AG08396 (cell line): ENCODE data around the gene CKS2.
A peak's percentile ranks its signal among the peaks of the same experiment; 100 is the strongest.
"Not testable (repeated sequence)": the region's sequence is repeated elsewhere in the genome, so short reads cannot be mapped to it uniquely, and the experiment has no call there.

Source experiments
- DNase-seq: peaks from one replicate; pipeline ENCODE4 v3.0.0; 2012; ENCODE audit warnings: low spot score, mixed read lengths

The CKS2 gene

DNA sequence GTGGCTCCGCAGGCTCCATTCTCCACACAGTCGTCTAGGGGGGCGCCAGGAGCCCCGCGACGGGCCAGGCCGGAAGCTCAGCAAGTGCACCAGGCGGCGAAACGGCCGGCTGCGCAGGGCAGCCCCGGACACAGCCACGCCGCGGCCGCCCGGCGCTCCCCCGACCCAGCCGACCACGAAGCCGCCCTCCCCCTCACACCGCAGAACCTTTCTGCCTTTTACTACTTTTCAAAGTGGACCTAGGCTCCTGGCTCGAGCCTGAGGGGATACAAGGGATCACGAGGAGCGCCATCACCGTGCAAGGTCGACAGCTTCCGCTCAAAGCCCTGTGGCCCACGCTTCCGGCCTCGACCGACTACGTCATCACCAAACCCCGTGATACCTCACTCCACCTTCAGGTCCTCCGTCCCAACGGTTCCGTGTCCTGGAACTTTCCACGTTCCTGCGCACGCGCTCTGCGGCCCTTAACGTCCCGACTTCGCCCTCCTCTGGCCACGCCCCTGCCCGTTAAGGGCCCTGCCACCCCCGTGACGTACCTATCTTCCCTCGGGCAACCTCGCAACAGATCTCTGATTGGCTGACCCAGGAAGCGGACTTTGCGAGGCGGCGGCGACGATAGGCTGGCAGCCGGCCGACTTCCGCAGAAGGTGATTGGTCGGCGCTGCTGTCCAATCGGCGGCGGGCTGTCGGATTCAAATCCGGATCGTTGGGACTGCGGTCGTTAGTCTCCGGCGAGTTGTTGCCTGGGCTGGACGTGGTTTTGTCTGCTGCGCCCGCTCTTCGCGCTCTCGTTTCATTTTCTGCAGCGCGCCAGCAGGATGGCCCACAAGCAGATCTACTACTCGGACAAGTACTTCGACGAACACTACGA is at the start of gene CKS2:
CKS2 (plus strand) TSS at position 721 of the 871 bp plus-strand sequence; CDS start at position 819, 98 bp downstream.
- DNase-seq: peak; percentile 99

GRCh38 chr9:89273528-89274279 is 37.3 kb upstream of the CKS2 start:
- DNase-seq: no peak

DNA sequence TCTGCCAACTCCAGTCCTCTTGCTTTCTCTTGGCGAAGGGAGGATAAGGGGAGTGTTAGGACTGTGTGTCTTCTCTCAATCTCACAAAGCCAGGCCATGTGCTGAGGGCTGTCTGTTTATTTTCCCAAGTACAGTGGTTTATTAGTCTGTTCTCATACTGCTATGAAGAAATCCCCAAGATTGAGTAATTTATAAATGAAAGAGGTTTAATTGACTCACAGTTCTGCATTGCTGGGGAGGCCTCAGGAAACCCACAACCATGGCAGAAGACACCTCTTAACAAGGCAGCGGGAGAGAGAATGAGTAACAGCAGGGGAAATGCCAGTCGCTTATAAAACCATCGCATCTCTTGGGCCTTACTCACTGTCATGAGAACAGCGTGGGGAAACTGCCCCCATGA is 36.2 kb upstream of the CKS2 start:
- peak; percentile 73 for DNase-seq

- DNase-seq: not testable (repeated sequence)
These were observed 35.0 kb upstream of the CKS2 start for GRCh38 chr9:89276040-89276439.

GRCh38 chr9:89277043-89277442 is 34.0 kb upstream of the CKS2 start:
- DNase-seq: no peak

GRCh38 chr9:89277454-89277853 is 33.5 kb upstream of the CKS2 start:
- no peak for DNase-seq

GRCh38 chr9:89278551-89278950 is 32.4 kb upstream of the CKS2 start:
- no peak for DNase-seq

DNA sequence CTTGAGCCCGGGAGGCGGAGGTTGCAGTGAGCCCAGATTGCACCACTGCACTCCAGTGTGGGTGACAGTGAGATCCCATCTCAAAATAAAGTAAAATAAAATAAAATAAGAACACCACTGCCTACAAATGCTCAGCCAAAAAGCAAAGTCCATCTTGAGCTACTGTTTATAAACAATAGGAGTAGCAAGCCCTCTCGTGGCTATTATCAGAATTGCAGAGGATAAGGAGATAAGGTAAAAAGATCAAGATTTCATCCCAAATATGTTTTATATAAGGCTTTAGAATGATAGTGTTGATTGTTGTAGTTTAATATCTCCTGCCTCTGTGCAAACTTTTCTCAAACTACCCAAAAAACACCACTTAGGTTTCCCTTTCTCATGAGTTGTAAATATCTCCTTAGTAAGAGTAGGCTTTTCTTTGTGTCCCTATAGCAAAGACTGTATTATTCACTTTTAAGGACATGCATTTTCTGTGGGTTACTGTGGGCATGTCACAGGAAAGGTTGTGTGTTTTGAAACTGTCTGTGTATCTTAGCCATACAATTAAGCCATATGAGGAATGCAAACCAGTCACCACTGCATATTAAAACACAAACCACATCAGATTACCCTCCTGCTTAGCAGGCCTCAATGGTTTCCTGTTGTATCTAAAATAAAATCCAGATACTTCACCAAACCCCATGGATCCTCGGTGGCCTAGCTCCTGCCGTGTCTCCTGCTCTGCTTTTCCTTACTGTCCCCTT is 31.8 kb upstream of the CKS2 start:
- DNase-seq: peak; percentile 65

DNA sequence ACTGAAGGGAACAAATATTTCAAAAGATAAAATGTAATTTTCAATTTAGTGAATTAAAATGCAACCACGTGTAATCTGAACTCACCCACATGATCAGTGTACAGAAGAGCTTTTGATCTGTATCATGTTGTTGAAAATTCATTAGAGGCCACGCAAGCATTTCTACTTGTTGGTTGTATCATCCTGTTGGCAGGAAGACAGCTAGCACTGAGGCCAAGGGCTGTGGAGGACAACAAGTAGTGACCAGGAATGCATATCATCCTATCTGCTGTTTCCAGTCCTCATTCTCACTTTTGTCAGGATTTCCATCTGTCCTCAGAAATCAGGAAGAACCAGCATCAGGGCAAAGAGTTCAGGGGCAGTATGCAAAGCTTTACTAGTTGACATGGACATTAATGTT is 29.9 kb upstream of the CKS2 start:
- DNase-seq: no peak

DNA sequence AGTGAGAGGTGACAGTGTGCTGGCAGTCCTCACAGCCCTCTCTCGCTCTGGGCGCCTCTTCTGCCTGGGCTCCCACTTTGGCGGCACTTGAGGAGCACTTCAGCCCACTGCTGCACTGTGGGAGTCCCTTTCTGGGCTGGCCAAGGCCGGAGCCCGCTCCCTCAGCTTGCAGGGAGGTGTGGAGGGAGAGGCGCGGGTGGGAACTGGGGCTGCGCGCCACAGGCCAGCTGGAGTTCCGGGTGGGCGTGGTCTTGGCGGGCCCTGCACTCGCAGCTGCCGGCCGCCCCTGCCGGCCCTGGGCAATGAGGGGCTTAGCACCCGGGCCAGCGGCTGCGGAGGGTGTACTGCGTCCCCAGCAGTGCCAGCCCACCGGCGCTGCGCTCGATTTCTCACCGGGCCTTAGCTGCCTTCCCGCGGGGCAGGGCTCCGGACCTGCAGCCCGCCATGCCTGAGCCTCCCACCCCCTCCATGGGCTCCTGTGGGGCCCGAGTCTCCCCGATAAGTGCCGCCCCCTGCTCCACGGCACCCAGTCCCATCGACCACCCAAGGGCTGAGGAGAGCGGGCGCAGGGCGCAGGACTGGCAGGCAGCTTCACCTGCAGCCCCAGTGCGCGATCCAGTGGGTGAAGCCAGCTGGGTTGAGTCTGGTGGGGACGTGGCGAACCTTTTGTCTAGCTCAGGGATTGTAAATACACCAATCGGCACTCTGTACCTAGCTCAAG is 28.6 kb upstream of the CKS2 start:
- not testable (repeated sequence) for DNase-seq

- DNase-seq: no peak
These were observed 26.9 kb upstream of the CKS2 start for GRCh38 chr9:89284076-89284475.

DNA sequence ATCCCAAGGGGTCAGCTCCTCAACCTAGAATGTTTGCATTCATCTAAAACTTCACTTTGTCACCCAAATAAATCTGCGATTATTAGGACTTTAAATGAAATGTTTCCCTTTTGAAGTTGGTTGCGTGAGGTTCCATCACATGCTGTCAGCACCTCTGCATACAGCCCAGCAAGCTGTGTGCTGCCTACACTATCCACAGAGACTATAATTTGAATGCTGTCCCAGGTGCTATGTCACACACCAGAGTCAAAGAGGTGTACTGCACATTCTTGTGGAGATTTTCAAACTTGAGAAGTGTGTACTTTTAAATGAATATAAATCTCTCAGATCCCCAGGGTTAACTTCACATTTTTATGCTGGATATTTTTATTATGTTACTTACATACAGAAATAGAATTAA is 19.3 kb upstream of the CKS2 start:
- no peak for DNase-seq

DNA sequence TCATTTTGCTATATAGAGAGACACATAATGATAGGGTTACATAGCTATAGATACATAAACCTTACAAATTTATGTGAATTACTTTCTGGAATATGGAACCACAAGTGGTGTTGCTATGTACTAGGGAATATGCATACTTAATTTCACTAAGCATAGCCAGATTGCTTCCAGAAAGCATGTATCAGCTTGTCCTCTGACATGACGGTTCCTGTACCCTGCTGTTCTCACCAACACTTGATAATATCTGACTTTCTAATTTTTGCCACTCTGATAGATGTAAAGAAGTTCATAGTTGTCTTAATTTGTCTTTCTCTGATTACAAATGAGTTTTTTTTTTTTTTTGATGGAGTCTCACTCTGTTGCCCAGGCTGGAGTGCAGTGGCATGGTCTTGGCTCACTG is 18.0 kb upstream of the CKS2 start:
- no peak for DNase-seq

DNA sequence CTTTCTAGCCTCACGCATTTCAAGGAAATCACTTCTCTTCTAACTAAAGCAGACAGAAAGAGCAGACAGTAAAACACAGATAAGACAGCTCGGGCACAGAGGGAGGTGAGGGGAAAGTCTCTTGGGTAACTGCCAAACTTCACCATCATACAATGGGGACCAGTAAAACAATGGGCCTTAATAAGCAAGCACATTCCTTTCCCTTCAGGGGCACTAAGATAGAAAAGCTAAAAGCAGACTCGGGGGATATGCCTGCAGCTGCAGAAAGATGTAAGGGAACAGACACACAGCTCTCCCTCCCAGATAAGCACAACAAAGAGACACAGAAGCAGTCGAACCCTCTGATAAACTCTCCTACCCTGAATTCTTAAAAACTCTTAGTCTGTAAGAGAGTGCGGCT is 15.6 kb upstream of the CKS2 start:
- DNase-seq: no peak

DNA sequence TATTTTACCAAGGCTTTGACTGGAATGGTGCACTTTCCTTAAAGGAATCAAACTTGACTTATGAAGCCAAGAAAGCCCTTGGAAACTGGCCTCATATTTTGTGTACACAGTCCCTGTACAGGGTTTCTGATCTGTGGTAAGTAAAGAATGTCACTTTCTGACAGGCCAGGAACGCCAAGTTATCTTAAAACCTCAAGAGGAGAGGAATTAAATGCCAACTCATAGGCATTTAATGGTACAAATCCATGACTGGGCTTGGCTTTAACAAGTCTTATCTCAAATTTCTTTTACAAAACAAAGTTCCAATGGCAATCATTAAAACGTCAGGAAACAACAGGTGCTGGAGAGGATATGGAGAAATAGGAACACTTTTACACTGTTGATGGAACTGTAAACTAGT is 9.0 kb upstream of the CKS2 start:
- DNase-seq: not testable (repeated sequence)

DNA sequence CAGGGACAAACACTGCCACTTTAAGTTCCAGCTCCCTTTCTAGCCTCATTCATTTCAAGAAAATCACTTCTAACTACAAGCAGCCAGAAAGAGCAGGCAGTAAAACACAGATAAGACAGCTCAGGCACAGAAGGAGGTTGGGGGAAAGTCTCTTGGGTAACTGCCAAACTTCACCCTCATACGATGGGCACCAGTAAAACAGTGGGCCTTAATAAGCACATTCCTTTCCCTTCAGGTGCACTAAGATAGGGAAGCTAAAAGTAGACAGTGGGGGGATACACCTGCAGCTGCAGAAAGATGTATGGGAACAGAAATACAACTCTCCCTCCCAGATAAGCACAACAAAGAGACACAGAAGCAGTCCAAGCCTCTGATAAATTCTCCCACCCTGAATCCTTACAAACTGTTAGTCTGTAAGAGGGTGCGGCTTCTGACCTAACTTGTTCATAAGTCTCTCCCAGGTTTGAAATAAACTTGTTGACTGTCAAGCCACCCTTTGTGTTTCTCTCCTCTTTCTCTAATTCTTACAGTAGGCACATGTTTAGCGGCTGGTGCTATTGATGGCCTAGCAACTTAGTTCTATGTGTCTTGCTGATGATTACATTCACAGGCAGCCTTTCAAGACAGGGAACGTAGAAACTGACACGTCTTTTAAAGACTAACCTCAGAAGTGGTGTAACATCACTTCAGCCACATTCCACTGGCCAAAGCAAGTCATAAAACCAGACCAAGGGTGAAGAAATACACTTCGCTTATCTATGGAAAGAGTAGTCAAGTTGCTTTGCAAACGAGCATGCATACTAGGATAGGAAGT is 6.8 kb upstream of the CKS2 start:
- DNase-seq: no peak

- no peak for DNase-seq
These were observed 6.2 kb upstream of the CKS2 start for GRCh38 chr9:89304834-89305188.

GRCh38 chr9:89305868-89306267 is 5.1 kb upstream of the CKS2 start:
- DNase-seq: no peak

DNA sequence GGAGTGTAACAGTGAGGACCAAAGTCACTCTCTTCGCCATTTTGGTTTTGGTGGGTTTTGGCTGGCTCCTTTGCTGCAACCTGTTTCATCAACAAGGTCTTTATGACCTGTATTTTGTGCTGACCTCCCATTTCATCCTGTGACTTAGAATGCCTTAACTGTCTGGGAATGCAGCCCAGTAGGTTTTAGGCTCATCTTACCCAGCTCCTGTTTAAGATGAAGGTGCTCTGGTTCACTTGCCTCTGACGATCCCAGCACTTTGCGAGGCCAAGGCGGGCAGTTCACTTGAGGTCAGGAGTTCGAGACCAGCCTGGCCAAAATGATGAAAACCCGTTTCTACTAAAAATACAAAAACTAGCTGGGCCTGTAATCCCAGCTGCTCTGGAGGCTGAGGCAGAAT is 1.8 kb upstream of the CKS2 start:
- no peak for DNase-seq

DNA sequence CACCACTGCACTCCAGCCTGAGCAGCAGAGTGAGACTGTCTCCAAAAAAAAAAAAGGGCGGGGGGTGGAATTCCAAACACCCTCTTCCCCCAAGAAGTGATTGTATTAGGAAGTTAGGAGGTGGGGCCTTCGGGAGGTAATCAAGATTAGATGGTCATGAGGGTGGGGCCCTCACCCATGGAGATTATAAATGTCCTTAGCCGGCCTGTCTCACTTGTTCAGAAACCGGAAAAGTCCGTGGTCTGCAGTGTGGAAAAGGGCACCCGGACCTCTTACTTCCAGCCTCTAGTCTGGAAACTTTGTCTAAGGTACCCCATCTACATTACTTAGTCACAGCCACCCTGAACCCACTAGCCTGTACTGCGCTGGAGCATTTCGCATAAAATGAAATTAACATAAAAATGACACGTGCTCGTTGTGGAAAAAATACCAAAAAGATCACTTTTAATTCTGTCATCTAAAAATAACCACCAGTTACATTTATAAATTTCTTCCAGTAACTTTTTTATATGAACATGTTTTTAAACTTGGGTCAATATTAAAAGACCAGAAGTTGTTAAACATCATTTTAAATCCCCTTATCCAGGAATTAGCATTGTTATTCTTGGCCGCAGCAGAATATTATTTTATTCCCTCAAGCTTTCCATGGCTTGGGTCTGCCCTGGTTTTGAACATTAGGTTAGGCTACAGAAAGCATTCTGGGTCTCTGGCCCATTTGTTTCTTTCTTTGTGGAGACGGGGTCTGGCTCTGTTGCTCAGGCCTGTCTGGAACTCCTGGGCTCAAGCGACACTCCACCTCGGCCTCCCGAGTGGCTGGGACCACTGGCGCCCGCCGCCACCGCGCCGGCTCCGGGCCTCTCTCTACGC is 1.2 kb upstream of the CKS2 start:
- no peak for DNase-seq
